Measurements from ENCODE around the gene ZNF215.

DNA sequence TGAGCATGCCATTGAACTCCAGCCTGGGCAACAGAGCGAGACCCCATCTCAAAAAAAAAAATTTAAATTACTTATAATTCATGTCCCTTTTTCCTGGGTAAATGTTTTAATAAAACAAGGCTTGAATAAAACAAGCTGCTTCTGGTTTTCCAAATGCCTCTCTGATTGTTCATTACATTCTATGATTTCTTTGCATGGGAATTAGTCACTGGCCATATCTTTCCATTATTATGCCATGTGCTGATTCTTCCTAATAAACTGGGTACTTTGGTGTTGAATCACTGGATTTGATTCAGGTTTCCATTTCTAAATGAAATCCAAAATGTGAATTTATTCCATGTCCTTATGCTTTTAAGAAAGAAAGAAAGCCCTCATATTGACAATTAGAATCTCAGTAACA is 42.6 kb downstream of the ZNF215 start:
- TF ChIP-seq, protein P1, sequence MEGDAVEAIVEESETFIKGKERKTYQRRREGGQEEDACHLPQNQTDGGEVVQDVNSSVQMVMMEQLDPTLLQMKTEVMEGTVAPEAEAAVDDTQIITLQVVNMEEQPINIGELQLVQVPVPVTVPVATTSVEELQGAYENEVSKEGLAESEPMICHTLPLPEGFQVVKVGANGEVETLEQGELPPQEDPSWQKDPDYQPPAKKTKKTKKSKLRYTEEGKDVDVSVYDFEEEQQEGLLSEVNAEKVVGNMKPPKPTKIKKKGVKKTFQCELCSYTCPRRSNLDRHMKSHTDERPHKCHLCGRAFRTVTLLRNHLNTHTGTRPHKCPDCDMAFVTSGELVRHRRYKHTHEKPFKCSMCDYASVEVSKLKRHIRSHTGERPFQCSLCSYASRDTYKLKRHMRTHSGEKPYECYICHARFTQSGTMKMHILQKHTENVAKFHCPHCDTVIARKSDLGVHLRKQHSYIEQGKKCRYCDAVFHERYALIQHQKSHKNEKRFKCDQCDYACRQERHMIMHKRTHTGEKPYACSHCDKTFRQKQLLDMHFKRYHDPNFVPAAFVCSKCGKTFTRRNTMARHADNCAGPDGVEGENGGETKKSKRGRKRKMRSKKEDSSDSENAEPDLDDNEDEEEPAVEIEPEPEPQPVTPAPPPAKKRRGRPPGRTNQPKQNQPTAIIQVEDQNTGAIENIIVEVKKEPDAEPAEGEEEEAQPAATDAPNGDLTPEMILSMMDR (IDR thresholded peaks at IDR 0.05; ENCODE audit: borderline replicate concordance, extremely low read depth, low read length, poor library complexity, severe bottlenecking), result no peak
- TF ChIP-seq EZH2 (IDR thresholded peaks at IDR 0.05; ENCODE audit: borderline replicate concordance, low read depth, low read length, severe bottlenecking), result no peak

Measured in DND-41 (cell line).